Measurements from ENCODE around the gene SLC48A1.
A peak's percentile ranks its signal among the peaks of the same experiment; 100 is the strongest.

Gene SLC48A1

GRCh38 chr12:47801904-47802246 is 28.8 kb downstream of the SLC48A1 start:
- Histone ChIP-seq H3K27me3 (ENCODE audit: insufficient read depth, poor library complexity, severe bottlenecking) (no peaks in the 10 kb centered on the region), H3K4me3 (replicated peaks; ENCODE audit: insufficient read depth, low read length) (no peak overlapping the region), H3K27ac (replicated peaks) (peak overlapping the region; percentile 64; the same call in 1 of the 2 replicates)
- DNase-seq (ENCODE audit: low read depth in 1 of 2, low spot score in 1 of 2), result no peak
- no peak for TF ChIP-seq SPI1 (IDR thresholded peaks at IDR 0.05; ENCODE audit: borderline replicate concordance, low read depth)
- TF ChIP-seq REST (IDR thresholded peaks at IDR 0.05; ENCODE audit: insufficient replicate concordance, low read depth), result no peak
- no peak for TF ChIP-seq POLR2AphosphoS5 (IDR thresholded peaks at IDR 0.05; ENCODE audit: low read depth)
- no peak for TF ChIP-seq GABPA (IDR thresholded peaks at IDR 0.05; ENCODE audit: low read depth)
- no peak for TF ChIP-seq CTCF (IDR thresholded peaks at IDR 0.05; ENCODE audit: insufficient read depth, low read length)

- Histone ChIP-seq H3K4me3 (replicated peaks; ENCODE audit: insufficient read depth, low read length) (no peak overlapping the region), H3K27ac (replicated peaks) (peak overlapping the region; percentile 64), H3K27me3 (ENCODE audit: insufficient read depth, poor library complexity, severe bottlenecking) (no peaks in the 10 kb centered on the region)
- TF ChIP-seq CTCF (IDR thresholded peaks at IDR 0.05; ENCODE audit: insufficient read depth, low read length) (peak; percentile 36), SPI1 (IDR thresholded peaks at IDR 0.05; ENCODE audit: borderline replicate concordance, low read depth) (no peak)
- DNase-seq (ENCODE audit: low read depth in 1 of 2, low spot score in 1 of 2), result peak in 1 of 2 experiments; percentile 26
Observed at GRCh38 chr12:47802312-47802711, 29.3 kb downstream of the SLC48A1 start.

- peak overlapping the region; percentile 64 for H3K27ac ChIP-seq (replicated peaks)
- no peak overlapping the region for H3K4me3 ChIP-seq (replicated peaks; ENCODE audit: insufficient read depth, low read length)
- TF ChIP-seq REST (IDR thresholded peaks at IDR 0.05; ENCODE audit: insufficient replicate concordance, low read depth) (no peak), SPI1 (IDR thresholded peaks at IDR 0.05; ENCODE audit: borderline replicate concordance, low read depth) (peak; percentile 62; the same call in 1 of the 2 replicates)
- H3K27me3 ChIP-seq (ENCODE audit: insufficient read depth, poor library complexity, severe bottlenecking), result no peaks in the 10 kb centered on the region
- peak in 1 of 2 experiments; percentile 47 for DNase-seq (ENCODE audit: low read depth in 1 of 2, low spot score in 1 of 2)
Observed at GRCh38 chr12:47803191-47803875, 30.3 kb downstream of the SLC48A1 start.

GRCh38 chr12:47804171-47804570 is 31.1 kb downstream of the SLC48A1 start:
- H3K27ac ChIP-seq (replicated peaks), result no peak overlapping the region
- H3K4me3 ChIP-seq (replicated peaks; ENCODE audit: insufficient read depth, low read length), result no peak overlapping the region
- no peaks in the 10 kb centered on the region for H3K27me3 ChIP-seq (ENCODE audit: insufficient read depth, poor library complexity, severe bottlenecking)
- DNase-seq (ENCODE audit: low read depth in 1 of 2, low spot score in 1 of 2), result no peak
- TF ChIP-seq SPI1 (IDR thresholded peaks at IDR 0.05; ENCODE audit: borderline replicate concordance, low read depth) (no peak), POLR2AphosphoS5 (IDR thresholded peaks at IDR 0.05; ENCODE audit: low read depth) (no peak), REST (IDR thresholded peaks at IDR 0.05; ENCODE audit: insufficient replicate concordance, low read depth) (no peak)
